Stimulated activated CD4-positive, alpha-beta T cell treated with anti-CD3 and anti-CD28 coated beads, Interleukin-1b, Interleukin-23, amount 100 ng/mL, for 48 hours (primary cell): Measurements from ENCODE around the gene FARSB.

Experiments
- DNase-seq: peaks from one replicate; pipeline ENCODE4 v3.0.0-alpha.2; 2020

Gene FARSB

DNA sequence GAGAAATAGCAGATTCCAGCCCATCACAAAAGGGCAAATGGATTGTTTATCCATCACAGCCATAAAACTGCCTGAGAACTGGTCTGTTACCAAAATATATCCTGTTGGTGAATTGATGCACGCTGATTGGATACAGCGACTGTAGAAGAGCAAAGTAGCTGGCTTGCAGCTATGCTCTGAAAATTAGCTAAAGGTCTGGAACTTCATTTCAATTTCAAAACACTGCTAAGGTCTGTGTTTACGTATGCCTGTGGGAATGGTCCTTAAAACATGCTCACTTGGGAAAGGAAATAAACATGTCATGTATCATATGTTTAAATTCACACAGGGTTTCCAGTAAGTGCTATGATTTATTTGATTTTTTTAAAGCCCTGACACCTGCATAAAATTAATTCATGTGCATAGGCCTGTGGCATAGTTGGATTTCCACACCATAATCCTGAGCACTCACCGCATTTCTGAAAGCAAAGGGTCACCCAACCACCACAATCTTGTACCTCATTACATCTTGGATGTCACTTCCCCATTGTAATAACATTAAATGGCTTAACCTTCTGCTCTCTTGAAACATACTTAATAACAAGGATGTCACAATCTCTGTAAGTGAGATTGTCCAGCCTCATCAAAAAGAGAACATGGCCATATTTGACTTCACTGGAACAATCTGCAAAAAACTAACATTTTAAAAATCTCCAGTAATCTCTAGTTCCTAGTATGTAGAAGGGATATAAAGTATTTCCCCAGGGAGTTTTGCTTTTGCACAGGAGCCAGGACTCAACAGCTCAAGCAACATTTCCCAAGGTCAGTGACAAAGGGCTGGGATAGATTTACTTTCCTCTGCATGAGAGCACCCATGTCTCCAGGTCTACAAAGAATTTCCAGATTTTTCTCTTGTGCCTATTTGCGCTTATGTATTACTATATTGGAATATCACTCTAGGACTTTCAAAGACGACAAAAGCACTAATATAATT is 109.8 kb downstream of the FARSB start:
- no peak for DNase-seq

DNA sequence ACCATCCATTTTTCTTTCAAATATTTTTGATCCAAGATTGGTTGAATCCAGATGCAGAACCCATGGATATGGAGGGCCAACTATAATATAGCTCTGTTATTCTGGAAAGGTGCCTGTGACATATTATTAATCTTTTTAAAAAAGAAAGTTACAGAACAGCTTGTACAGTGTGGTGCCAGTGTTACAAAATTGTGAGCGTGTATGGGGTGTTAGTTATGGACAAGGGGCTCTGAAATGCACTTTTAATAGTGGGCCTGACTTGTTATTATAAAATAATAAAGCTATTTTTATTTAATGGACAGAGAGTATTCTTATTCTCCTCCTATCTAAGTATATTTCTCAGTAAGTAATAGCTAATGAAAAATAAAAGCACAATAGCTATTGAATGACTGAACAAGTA is 111.2 kb downstream of the FARSB start:
- no peak for DNase-seq

DNA sequence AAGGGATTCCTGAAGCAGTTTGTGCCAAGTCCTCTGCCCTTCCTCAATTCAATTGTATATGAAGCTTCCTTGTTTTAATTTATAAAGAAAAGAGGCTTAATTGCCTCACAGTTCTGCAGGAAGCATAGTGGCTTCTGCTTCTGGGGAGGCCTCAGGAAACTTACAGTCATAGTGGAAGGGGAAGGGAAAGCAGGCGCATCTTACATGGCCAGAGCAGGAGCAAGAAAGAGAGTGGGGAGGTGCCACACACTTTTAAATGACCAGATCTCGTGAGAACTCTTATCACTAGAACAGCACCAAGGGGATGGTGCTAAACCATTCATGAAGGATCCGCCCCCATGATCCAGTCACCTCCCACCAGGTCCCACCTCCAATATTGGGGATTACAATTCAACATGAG is 117.4 kb downstream of the FARSB start:
- DNase-seq: no peak

DNA sequence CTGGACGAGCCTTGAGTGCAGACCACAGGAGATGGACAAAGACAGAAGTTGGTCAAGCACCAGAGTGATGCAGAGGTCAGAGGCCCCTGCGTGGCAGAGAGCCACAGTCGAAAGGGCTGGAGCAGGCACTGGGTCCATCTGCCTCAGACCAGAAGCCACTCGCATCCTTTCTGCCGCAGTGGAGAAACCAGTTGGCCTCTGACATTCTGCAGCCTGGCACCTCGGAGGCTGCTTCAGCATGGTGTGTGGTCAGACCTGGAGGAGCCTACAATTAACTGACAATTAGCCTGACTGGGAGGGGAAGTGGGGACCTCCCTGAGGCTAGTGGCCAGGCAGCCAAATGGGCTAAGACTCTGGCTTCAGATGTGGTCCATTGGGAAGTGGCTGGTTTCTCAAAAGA is 120.4 kb downstream of the FARSB start:
- DNase-seq: no peak

DNA sequence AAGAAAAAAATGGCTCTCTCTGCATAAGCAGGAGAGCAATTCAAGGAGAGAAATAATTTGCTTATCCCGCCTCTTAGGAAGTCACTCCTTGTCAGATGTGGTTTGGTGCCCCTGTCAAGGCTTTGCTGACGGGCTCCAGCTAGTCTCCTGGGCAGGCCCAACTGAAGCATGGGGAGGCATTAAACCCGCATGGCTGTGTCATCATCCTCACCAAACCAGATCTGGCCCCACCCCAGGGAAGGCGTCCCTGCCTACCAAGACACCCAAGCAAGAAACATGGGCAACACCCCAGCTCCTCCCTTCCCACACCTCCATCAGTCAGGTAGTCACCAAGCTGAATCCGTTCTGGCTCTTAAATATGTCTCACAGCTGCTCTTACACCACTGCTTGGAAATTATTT is 123.6 kb downstream of the FARSB start:
- no peak for DNase-seq

DNA sequence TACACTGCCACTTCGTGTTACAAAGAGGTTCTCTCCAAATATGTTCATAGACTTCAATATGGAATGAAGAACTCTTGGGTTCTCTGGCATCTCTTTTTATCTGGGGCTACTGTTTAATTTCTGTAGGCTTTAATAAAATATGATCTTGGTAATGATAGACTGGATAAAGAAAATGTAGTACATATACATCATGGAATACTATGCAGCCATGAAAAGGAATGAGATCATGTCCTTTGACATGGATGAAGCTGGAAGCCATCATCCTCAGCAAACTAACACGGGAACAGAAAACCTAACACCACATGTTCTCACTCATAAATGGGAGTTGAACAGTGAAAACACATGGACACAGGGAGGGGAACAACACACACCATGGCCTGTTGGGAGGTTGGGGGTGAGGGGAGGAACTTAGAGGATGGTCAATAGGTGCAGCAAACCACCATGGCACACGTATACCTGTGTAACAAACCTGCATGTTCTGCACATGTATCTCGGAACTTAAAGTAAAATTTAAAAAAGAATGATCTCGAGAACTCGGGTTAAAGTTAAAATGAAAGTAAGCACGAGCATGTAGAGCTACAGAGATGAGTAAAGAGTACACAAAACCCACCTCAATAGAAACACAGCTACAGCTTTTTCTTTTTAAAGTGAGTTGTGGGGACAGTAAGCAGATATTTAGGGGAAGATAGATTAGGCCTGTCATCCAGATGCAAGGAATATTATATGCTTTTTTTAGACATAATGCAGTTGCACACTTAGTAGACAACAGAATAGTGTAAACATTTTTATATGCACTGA is 129.2 kb downstream of the FARSB start:
- DNase-seq: no peak

DNA sequence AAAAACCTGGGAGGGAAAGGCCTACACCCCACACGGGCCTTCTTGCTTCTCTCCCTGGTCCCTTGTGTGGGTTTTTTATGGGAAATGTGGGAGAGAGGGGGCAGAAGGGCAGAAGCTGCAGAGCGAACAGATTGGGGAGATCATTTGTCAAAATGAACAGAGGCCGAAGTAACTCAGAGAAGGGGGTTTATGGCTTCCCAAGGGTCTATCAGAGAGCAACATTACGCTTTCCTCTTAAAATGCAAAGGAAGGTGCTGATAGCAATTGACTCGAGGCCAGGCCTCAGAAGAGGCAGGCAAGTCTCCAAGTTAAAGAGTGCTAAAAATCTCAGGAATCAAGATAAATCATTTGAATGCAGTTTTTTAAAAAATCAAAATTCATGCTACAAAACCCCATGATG is 130.1 kb downstream of the FARSB start:
- no peak for DNase-seq

DNA sequence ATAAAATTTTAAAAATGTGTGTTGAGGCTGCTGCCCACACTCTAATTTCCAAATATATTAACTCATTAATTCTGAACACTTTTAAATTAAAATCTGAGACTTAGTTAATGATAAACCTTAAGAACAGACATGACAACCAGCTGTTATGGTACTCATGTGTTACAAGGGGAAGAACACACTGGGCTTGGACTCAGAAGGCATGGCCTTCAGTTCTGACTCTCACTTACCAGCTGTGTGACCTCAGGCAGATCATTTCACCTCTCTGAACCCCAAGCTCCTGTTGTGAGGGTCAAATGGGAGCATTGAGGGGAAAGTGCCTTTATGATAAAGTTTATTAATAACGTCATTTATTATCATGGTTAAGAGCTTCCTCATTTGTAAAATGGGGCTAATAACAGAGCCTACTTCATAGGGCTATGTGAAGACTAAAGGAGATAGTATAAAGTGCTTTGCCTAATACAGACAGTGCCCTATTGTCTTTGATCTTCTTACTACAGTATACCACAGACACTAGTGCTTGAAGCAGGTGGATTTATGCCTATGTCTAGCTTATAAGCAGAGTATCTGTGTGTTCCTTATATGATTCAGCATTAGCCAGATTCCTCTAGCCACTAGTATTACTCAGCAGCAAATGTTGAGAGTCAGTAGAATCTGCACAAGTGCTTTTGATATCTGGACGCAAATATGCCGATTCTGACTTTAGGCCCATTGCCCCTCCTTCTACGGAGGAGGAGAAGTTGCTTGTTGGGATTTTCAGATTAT is 131.9 kb downstream of the FARSB start:
- no peak for DNase-seq

DNA sequence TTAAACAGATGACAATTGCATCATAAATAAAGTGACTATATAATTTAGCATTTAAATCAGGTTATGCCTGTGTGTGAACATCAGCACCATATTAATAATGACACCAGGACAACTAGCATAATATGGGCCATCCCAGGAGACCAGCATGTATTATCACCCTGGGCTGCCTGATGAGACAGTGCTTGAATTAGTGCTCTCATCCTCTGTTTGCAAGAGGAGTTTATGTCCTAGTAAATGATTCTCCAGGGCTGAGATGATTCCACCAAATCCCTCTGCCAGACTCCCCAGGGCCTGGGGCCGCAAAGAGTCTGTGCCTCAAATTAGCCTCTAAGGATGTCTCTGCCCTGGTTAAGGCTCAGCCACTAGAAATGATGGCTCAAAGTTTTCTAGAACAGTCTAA is 133.8 kb downstream of the FARSB start:
- no peak for DNase-seq

DNA sequence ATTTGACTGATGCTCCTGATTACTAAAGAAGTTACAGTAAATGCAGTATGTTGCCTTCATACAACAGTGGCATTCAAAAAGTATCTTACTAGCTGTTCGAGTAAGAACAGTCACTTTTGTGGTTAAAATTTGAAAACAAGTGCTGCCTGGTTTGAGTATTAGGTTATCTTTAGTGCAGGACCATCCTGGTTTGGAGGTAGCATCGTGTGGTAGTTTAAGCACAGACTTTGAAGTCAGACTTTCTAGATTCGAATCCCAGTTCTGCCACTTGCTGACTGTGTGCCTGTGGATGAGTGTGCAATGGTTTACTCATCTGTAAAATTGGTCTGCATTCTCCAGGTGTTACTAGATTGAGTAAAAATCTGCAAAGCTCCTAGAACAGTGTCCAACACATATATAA is 134.8 kb downstream of the FARSB start:
- DNase-seq: no peak
